Esophagus squamous epithelium (tissue), 5 donors: ENCODE results near the gene MMADHC. TPM values are rescaled to one million over a fixed set of nuclear protein-coding genes. Genes with fewer than 3 reads are reported as not detected.

Experiments
- DNase-seq: peaks from one replicate; lab custom pipeline; 2025; lab: John Stamatoyannopoulos, UW
- H3K27ac ChIP-seq, 4 donors: fragments of 200-600 bp; sonication (generic); one replicate each; pipeline ENCODE4 v1.5.1; 2016 to 2019; ENCODE audit warnings: mild to moderate bottlenecking in 1 of 4
- H3K27me3 ChIP-seq, 4 donors: fragments of 200-600 bp; sonication (generic); 1 replicate in 3 of 4; 2 replicates in 1 of 4; pipeline versions ENCODE4 v1.5.1 to v1.6.0; 2017 to 2021; ENCODE audit warnings: antibody characterized with exemption in 1 of 4
- H3K36me3 ChIP-seq, 3 donors: fragments of 200-600 bp; sonication (generic); one replicate each; pipeline ENCODE4 v1.5.1; 2016 to 2019
- H3K4me1 ChIP-seq, 3 donors: fragments of 200-600 bp; sonication (generic); one replicate each; pipeline ENCODE4 v1.5.1; 2017 to 2019
- H3K4me3 ChIP-seq, 4 donors: fragments of 200-600 bp; sonication (generic); 1 replicate in 3 of 4; 2 replicates in 1 of 4; pipeline ENCODE4 v1.5.1; 2016 to 2019; ENCODE audit warnings: mild to moderate bottlenecking in 2 of 4, moderate library complexity in 1 of 4
- H3K9me3 ChIP-seq, 3 donors: fragments of 200-600 bp; sonication (generic); one replicate each; pipeline ENCODE4 v1.5.1; 2016 to 2019
- POLR2A ChIP-seq, 4 donors: fragments of 450-650 bp; IDR thresholded peaks; one replicate each; pipeline ENCODE4 v1.6.1; 2017; ENCODE audit warnings: antibody characterized with exemption in 4 of 4, mild to moderate bottlenecking in 4 of 4, moderate library complexity in 3 of 4
- WGBS, 2 donors: methylation state at CpG; one replicate each; pipeline ENCODE4 v1.1.5; 2018; 5-methylcytosine and 5-hydroxymethylcytosine counted together
- intact Hi-C: fragments of 100-400 bp; cut with DNase I; formaldehyde crosslinking; loops from one replicate; pipeline ENCODE4 v1.15.0; 2022
- small RNA-seq, 4 donors: library from RNA; depleted of rRNA; stranded (forward); fragments of <200 nt; gene quantifications; one replicate each; pipeline ENCODE3, GENCODE V24; 2016
- total RNA-seq, 4 donors: library from RNA; depleted of rRNA; stranded (reverse); fragments of >200 nt; gene quantifications; one replicate each; pipeline ENCODE4 v1.1.0, GENCODE V29; 2016
- TF ChIP-seq, protein P1 (sequence below), 6 experiments: fragments of 450-650 bp in 4 of 6; fragments of 200-600 bp in 2 of 6; sonication (generic) in 2 of 6; IDR thresholded peaks; one replicate each; pipeline ENCODE4 v1.5.1; 2016 to 2019; ENCODE audit warnings: antibody characterized with exemption in 6 of 6, mild to moderate bottlenecking in 4 of 6, moderate library complexity in 4 of 6
- donor health status: DM: yes; HTN: yes; CAD: no.

The MMADHC gene
- total RNA-seq, 4 donors from 2014 or later, result 71.9 to 134 (median 110) TPM

DNA sequence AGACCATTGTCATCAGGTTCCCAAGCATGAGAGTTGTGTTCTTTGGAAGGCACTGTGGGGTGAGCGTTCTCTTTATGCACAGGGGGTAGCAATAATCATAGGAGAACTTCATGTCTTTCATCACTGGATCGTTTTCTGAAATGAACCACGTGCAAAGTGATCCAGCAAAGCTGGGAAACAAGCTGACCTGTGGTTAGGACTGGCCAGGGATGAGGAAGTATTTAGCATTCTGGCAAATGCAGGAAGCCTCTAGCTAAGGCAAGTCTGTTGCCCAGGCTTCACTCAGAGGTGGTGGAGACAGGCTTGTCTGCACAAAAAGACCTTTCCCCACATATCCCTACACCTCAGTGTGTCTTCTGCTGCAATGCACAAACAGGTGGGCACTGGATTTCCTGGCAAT, 58.6 kb downstream of the MMADHC start:
- WGBS, 2 donors, result 55% methylated on average over 3 of the region's 3 CpGs
- no peak overlapping the region for H3K27ac ChIP-seq
- no peaks in the 10 kb centered on the region for H3K36me3 ChIP-seq
- peaks cover 0 to 14% (median 0%) of the 10 kb centered on the region in 4 donors for H3K27me3 ChIP-seq
- no peak for DNase-seq
- H3K4me3 ChIP-seq, result no peak overlapping the region
- intact Hi-C loops, result no loop called here
- H3K4me1 ChIP-seq, result no peaks in the 10 kb centered on the region
- TF ChIP-seq, protein P1, sequence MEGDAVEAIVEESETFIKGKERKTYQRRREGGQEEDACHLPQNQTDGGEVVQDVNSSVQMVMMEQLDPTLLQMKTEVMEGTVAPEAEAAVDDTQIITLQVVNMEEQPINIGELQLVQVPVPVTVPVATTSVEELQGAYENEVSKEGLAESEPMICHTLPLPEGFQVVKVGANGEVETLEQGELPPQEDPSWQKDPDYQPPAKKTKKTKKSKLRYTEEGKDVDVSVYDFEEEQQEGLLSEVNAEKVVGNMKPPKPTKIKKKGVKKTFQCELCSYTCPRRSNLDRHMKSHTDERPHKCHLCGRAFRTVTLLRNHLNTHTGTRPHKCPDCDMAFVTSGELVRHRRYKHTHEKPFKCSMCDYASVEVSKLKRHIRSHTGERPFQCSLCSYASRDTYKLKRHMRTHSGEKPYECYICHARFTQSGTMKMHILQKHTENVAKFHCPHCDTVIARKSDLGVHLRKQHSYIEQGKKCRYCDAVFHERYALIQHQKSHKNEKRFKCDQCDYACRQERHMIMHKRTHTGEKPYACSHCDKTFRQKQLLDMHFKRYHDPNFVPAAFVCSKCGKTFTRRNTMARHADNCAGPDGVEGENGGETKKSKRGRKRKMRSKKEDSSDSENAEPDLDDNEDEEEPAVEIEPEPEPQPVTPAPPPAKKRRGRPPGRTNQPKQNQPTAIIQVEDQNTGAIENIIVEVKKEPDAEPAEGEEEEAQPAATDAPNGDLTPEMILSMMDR (IDR thresholded peaks at IDR 0.05), result no peak
- no peak for TF ChIP-seq POLR2A (IDR thresholded peaks at IDR 0.05)
- H3K9me3 ChIP-seq, result no peaks in the 10 kb centered on the region

DNA sequence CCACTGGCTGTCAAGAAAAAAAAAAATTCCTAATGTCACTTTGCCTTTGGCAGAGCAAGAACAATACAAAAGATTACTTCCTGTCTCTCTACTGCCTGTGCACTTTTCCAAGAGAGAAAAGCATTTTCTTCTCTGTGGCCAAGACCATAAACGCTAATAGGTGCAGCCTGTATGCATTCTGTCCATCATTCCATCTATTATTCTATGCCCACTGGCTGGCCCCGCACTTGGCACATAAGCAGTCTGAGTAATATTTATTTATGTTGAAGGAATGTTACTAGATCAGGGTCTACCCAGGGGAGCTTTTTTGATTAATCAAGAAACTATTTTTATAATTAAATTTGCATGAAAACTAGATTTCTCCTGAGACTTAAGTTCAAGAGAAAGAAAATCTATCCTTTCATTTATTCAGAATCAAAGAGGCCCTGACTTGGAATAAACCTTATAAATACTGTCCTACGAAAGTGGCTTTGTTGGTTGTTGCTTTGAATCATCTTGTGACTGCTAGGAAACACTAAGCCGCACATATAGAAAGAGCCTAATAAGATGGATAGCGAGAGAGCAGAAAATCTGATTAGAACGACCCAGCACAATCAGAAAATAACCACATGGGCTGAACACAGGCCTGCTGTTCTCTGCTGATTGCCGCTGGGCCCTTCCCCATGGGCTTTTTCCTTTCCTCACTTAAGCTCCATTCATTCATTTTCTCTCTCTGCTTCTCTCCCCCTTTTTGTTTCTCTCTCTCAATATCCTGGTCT, 59.4 kb downstream of the MMADHC start:
- peaks cover 0 to 14% (median 0%) of the 10 kb centered on the region in 4 donors for H3K27me3 ChIP-seq
- no peaks in the 10 kb centered on the region for H3K4me1 ChIP-seq
- H3K27ac ChIP-seq, result no peak overlapping the region
- TF ChIP-seq, protein P1 (IDR thresholded peaks at IDR 0.05), result no peak
- TF ChIP-seq POLR2A (IDR thresholded peaks at IDR 0.05), result no peak
- 79 to 81% methylated on average over 7 of the region's 7 CpGs for WGBS, 2 donors
- intact Hi-C loops, result no loop called here
- no peaks in the 10 kb centered on the region for H3K36me3 ChIP-seq
- no peaks in the 10 kb centered on the region for H3K9me3 ChIP-seq
- no peak overlapping the region for H3K4me3 ChIP-seq
- DNase-seq, result no peak

DNA sequence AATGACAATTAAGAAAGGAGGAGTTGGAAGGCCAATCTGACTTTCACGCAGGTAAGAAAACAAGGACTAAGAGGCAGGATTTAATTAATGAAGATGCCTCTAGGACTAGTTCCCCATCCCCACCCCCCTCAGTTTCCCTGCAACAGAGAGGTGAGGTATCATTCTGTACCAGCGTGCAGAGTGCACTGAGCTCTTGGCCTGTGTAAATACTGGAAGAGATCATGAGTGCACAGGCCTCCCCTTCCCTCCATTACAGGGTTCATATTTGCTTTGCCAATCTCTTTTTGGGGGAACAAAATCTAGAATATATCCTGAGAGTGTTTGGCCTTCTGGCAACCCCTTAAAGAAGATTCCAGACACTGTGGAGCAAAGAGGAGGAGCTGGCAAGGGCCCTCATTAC, 60.9 kb downstream of the MMADHC start:
- Histone ChIP-seq H3K27ac (no peak overlapping the region), H3K36me3 (no peaks in the 10 kb centered on the region), H3K9me3 (no peaks in the 10 kb centered on the region), H3K4me3 (no peak overlapping the region), H3K4me1 (no peaks in the 10 kb centered on the region), H3K27me3 (peaks cover 0 to 14% (median 0%) of the 10 kb centered on the region in 4 donors)
- 89 to 91% methylated on average over 2 of the region's 2 CpGs for WGBS, 2 donors
- DNase-seq, result no peak
- intact Hi-C loops, result no loop called here
- TF ChIP-seq, protein P1 (IDR thresholded peaks at IDR 0.05), result no peak
- no peak for TF ChIP-seq POLR2A (IDR thresholded peaks at IDR 0.05)

DNA sequence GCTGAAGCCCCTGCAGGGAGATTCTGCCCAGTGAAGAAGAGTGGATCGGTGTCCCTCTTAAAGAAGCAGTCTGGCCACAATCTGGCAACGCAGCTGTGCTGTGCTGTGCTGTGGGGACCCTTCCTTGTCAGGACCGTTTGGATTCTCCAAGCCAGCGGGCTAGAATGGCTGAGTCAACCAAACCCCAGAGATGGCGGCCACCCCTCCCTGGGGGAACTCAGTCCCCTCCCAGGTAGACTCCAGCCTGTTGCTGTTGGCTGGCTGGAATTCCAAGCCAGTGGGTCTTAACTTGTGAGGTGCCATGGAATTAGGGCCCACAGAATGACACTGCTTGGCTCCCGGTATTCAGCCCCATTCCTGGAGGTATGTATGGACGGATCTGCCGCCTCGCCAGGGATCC, 62.3 kb downstream of the MMADHC start:
- Histone ChIP-seq H3K36me3 (no peaks in the 10 kb centered on the region), H3K4me3 (no peak overlapping the region), H3K4me1 (no peaks in the 10 kb centered on the region), H3K27me3 (peaks cover 0 to 14% (median 0%) of the 10 kb centered on the region in 4 donors), H3K9me3 (no peaks in the 10 kb centered on the region), H3K27ac (no peak overlapping the region)
- DNase-seq, result no peak
- intact Hi-C loops, result no loop called here
- WGBS, 2 donors, result 100% methylated on average over 3 of the region's 9 CpGs; no CpG with 5 or more reads in 1 of the 2 donors
- TF ChIP-seq, protein P1 (IDR thresholded peaks at IDR 0.05), result no peak
- TF ChIP-seq POLR2A (IDR thresholded peaks at IDR 0.05), result no peak

Small RNA genes lying within 50 kb of the gene (small RNA-seq; reads per million reads assigned to genes)
- gene RNU6-601P, result 0 reads per million in 4 donors
